ENCODE data around the gene CCP110.

- TF ChIP-seq CTCF (conservative IDR thresholded peaks at IDR 0.05; ENCODE audit: low read depth in 2 of 2) (no peak), POLR2AphosphoS5 (IDR thresholded peaks at IDR 0.05; ENCODE audit: low read depth) (no peak), EZH2 (IDR thresholded peaks at IDR 0.05; ENCODE audit: low read depth, unreplicated experiment) (no peak), JUNB (IDR thresholded peaks at IDR 0.05; ENCODE audit: unreplicated experiment) (no peak)
Observed at GRCh38 chr16:19486051-19486450, 37.7 kb upstream of the CCP110 start.

All from GM23338 (cell line).